Stimulated activated naive CD4-positive, alpha-beta T cell (primary cell): ENCODE measurements around the gene TSHZ2.
A peak's percentile ranks its signal among the peaks of the same experiment; 100 is the strongest.

ENCODE experiments used
- DNase-seq, 6 experiments: peaks; one replicate each; lab custom pipeline; 2025; lab: John Stamatoyannopoulos, UW

Gene TSHZ2, protein sequence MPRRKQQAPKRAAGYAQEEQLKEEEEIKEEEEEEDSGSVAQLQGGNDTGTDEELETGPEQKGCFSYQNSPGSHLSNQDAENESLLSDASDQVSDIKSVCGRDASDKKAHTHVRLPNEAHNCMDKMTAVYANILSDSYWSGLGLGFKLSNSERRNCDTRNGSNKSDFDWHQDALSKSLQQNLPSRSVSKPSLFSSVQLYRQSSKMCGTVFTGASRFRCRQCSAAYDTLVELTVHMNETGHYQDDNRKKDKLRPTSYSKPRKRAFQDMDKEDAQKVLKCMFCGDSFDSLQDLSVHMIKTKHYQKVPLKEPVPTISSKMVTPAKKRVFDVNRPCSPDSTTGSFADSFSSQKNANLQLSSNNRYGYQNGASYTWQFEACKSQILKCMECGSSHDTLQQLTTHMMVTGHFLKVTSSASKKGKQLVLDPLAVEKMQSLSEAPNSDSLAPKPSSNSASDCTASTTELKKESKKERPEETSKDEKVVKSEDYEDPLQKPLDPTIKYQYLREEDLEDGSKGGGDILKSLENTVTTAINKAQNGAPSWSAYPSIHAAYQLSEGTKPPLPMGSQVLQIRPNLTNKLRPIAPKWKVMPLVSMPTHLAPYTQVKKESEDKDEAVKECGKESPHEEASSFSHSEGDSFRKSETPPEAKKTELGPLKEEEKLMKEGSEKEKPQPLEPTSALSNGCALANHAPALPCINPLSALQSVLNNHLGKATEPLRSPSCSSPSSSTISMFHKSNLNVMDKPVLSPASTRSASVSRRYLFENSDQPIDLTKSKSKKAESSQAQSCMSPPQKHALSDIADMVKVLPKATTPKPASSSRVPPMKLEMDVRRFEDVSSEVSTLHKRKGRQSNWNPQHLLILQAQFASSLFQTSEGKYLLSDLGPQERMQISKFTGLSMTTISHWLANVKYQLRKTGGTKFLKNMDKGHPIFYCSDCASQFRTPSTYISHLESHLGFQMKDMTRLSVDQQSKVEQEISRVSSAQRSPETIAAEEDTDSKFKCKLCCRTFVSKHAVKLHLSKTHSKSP (N-terminal part only)

DNA sequence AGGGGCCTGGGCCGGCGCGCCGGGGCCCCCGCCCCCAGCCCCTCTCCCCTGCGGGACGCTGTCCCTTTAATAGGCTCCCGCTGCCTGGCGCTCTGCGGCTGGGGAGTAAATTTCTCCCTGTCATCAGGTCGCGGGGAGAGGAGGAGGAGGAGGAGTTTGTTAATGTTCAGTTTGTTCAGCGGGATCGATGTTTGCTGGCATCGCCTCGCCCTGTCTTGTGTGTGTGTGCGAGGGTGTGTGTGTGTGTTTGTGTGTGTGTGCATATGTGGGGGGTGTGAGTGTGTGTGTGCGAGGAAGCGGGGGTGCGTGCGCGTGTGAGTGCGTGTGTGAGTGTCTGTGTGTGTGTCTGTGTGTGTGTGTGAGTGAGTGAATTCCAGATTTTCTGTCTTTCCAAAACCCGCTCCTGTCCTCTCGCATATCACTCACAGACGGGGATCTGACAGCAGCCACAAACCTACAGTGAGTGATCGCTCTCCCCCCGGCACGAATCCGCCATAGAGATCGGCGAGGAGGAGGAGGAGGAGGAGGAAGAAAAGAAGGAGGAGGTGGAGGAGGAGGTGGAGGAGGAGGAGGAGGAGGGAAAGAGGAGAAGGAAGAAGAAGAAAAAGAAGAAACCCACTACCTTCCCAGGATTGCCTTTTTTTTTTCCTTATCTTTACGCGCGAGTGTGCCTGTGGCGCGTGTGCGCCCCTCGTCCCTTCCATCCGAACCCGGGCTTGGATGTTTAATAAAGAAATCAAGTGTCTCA is at the start of gene TSHZ2:
TSS of gene TSHZ2 (plus strand) at position 169 of the 748 bp plus-strand sequence. CDS start 936 bp downstream, outside the sequence.
- DNase-seq: peak; percentile 24 to 62 (median 49)

DNA sequence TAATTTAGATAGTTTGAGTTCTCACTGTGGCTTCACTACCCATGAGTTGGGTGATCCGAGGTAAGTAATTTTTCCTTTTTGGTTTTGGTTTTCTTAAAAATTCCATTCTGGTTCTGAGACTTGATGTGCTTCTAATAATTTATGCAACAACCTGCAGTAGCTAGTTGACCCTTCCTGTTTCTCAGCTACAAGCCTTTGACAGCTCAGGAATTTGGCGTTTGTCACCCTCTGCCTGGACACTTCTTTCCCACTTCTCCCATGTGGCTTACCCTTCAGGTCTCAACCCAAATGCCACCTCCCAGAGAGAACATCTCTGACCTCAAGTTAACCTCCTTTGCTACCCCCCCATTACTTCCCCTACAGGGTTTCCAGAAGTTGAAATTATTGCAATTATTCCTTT is 49.7 kb upstream of the TSHZ2 start:
- DNase-seq: no peak

DNA sequence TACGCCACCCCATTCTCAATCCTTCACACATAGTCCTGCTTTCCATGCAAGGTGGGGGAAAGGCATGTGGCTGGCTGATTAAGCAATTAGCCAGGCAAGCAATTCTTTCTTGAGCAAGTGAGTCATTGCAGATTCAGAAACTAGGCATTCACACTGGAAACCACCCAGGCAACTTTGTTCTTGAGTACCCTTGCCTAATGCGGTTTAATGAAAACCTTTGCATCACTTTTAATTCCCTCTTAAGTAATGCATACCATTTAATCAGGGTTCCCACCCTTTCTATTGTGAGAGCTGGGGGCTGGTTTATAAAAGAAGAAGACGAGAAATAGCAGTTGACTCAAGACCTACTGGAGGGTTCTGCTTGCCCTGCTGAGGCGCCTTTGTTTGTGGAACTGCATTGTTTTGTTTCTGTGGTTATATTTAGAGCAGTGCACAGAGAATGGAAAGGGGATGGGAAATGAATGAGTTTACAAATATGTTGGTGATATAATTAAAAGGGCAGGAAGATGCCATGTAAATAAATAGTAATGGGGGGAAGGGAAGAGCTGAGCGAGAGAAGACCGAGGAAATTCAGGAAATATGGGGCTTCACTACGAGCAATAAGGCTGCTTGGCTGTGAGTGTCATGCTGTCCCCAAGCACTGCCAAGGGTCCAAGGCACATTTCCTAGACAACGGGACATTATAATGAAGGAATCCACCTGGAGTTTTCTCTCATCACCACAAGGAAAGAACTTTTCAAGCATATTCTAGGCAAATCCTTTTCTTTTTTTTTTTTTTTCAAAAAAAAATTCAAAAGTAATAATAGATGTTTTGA is 48.8 kb upstream of the TSHZ2 start:
- no peak for DNase-seq

DNA sequence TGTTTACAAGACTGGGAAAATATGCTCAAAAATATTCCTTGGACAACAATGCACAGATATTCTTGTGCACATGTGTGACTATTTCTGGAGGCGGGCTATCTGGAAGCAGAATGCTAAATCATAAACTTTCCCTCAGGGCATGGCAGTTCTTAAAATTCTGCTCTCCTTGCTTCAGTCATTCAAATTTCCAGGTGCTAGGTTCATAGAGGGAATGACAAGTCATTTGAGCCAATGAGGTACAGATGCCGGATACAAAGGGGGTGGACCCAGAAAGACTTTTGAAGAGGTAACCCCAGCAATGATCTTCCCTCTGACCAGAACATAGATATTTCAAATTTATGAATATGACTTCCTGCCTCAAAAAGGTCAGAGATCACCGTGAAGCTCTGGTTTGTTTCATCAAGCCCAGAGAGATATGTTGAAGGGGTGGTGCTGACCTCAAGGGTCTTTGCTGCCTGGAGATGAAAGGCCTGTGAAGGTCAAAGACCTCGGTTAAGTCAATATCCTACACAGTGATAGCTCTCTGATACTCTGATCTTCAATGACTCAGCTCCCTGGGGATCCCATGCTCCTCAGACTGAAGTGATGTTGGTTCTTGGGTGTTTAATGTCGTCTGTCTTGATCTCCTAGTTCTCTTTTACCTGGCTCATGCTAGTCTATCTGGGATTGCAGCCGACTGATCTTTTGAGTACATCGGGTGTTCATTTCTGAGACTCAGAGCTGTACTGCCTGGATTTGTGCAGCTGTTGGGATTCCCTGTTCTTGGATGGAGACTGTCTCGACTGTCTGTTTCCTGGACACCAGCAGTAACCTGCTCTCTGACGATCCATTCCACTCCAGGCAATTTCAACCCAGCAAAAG is 47.5 kb upstream of the TSHZ2 start:
- DNase-seq: no peak

DNA sequence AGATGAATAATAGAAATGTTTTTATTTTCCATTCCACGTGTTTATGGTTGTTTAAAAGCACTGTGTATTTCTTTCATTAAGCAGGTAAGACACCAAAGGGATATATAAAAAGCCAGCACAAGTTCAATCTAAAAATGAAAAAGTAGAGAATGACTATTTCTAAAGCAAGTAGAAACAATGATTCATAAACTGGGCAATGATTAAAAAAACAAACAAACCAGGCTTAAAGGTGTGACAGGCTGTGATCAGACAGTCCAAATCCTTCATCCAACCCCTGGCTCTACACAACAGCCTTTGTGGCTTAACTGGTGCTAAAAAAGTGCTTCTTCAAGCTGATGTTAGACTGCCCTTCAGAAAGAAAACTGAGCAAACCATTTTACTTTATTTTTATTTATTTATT is 45.7 kb upstream of the TSHZ2 start:
- no peak for DNase-seq

DNA sequence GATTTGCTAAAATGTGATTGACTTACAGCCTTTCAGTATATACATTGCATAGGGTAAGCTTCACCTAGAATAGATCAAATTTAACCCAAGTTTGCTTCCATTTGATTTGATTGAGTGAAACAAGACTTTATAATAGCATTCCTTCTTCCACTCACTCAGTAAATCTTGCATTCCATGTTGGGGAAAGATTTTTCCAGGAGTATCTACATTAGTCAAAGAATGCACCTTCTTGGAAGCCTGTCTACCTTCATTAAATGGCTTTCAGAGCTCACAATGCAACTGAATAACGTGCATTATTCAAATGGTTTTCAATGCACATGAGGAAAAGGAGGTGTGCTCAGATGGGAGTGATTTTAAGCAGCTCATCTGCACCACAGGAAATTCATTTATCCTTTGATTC is 38.3 kb upstream of the TSHZ2 start:
- no peak for DNase-seq

DNA sequence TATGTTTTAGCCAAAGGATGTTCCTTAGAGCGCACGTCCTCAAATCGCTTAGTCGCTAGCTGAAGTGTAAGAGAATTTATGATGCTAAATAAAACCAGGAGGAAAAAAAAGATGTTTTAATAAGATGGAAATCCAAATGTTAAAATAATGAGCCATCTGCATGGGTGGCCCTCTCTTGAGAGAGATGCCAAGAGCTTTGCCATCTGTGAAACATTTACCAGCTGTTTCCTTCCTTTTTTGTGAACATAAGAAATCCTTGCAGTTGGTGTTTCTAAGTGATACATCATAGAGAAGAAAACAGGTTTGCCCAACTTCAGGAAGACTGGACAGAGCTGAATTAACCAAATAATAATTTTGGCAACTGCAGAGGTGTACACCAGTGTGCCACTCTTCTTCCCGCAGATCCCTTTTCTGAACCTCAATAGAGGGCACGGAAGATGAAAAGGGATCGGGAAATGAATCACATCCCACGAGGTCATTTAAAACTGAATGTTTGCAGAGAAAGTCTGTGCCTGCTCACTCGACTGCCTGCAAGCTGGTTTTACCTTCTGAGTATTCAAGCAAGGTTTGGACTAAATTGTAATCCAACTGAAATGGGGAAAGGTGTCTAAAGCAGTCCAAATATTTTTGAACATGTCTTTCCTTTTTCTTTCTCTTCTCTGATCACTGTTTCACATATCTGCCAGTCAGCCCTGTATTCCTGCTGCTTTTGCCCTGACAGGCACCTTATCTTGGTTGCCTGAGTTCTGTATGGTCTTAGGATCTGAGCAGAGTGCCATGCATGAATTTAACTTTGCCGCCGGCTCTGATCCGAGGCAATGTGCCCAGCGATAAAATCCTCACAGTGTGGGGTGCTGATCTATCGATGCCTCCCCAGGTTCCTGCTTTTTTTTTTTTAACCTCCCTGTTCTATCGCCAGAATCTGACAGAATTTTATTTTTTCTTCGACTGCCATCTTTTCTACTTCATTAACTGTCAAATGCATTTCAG is 35.5 kb upstream of the TSHZ2 start:
- DNase-seq: no peak

DNA sequence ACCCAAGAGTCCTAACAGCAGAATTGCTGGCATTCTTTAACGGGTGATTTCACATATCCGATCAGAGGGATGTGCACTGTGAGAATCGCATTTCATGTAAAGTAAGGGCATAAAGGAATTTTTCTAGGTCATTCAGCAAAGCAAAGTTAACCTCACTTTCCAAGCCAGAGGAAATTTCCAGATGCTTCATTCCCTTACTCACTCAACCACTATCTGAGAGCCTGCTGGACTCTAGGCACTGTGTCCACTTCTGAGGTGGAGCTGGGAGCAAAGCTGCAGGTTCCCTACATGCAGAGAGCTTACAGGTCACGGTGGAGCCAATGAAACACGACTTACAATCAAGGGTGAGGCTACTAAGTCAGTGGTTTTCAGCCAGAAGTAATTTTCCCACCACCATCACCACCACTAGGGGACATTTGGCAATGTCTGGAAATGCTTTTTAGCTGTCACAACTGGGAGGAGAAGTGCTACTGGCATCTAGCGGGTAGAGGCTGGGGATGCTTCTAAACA is 34.5 kb upstream of the TSHZ2 start:
- no peak for DNase-seq

DNA sequence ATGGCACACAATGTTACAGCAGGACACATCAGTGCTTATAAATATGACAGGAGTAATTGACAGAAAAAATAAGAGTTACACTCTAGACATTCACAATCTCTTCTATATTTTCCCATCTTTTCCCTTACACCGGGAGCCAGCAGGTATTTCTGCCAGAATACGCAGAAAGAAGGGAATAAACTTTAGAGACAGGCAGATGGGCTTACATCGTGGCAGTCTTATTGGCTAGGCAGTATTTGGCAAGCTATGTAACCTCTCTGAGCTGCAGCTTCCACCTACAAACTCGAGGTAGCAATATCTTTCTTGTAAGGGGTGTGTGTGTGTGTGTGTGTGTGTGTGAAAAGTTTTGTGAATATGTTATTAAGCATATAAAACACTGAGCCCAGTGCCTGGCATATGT is 33.0 kb upstream of the TSHZ2 start:
- DNase-seq: no peak

DNA sequence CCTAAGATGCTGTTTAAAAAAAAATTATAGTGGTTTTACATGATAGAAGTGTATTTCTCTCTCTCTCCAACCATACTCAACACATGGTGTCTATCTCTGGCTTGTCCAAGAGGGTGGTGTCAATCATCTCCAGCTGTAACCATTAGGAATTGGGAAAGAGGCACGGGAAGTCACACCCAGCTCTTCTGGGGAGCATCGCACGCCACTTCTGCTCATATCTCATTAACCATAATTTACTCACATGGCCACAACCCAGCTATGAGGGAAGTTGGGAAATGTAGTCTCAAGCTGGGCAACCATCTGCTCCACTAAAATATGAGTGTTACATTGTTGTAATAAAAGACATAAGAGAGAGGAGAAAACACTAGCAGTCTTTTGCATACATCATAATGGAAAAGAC is 30.4 kb upstream of the TSHZ2 start:
- DNase-seq: no peak

DNA sequence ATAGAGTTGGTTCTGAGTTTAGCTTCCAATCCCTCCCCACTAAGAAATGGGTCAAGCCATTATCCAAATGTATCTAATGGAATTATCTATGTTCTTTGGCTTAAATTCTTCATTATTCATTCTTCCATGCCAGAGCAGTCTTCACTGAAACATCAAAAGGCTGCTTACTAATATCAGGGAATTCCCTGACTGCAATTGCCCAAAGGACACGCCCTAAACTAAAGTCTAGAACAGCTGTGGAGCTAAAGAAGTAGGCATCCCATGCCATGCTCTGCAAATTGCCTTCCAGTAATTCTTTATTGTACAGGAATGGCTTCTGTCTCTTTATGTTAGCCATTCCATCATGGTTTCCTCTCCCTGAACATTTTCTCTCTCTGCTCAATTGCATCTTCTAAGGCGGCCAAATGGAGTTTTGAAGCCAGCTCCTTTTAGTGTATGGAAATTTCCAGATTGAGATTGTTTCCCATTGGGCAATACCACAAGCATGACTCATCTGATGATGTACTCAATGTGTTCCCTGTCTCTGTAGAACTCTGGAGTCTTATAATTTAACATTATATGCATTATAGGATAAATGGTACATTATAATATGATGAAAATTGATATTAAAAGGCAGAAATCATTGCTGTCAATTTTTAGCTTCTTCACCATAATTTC is 28.8 kb upstream of the TSHZ2 start:
- no peak for DNase-seq

DNA sequence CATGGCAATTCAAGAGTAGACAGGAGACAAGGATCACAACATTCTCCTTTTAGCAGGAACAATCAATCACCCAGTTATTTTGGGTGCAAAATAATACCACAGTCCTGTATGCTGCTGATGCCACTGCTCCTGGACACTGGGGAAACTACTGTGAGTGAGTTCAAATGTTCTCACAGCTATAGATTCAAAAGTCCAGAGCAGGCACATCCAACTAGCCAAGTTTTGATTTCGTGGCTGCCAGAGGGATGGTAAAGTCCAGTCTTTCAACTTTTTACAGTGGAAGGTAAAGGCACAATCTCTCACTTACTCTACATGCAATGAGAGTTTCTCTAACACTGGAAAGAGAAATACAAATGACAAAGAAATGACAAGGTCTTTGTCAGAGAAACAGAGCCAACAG is 26.9 kb upstream of the TSHZ2 start:
- DNase-seq: no peak

DNA sequence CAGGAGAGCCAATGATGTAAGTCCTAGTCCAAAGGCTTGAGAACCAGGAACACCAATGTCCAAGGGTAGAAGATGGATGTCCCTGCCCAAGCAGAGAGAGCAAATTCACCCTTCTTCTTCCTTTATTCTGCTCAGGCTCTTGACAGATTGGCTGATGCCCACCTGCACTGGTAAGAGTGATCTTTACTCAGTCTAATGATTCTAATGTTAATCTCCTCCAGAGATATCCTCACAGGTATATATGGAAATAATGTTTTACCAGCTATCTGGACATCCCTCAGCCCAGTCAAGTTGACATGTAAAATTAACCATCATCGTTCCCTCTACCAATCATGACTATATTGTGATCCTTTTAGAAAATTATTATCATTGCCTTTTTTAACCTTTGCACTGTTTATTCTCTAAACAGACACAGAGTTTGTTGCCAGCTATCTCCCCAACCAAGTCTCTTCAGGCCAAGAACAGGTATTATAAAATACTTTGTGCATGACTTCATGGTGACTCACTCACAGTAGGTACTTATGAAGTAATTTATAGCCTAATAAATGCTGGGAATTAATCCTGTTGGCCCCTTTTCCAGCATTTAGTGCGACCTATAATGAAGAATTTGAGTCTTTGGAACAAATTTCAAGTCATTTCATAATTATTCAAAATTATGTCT is 26.2 kb upstream of the TSHZ2 start:
- DNase-seq: no peak

DNA sequence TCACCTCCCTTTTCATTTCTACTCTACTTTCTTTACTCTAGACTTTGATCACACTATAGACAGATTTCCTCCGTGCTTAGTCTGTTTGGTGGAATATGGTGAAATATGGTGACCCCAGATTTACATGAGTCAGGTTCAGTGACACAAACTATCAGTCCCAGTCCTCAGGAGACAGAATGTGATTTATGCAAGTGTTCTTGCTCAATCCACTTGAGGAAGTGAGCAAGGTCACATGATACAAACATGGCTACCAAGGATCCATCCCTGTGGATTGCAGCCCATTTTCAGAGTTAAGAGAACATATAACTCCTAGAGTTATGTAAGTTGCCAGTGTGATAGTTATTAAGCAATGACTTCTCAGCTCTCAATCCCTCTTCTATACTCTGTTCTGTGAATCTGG is 23.7 kb upstream of the TSHZ2 start:
- no peak for DNase-seq

DNA sequence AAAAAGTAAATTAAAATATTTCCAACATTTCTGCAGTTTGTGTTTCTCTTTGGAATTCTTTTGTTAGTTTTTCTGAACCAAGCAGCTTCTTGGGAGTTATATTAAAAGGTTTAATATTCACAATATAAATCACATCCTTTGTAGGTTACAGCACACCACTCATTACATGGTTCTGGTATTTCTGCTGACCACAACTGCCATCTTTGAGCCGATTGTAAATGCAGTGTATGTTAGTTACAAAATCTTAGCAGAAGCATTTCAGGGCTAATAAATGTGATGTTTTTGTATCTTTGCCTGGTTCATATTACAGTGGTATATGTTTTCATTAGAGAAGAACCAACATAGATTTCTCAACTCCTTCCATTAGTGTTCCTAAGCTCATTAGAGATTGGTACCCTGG is 19.1 kb upstream of the TSHZ2 start:
- no peak for DNase-seq

DNA sequence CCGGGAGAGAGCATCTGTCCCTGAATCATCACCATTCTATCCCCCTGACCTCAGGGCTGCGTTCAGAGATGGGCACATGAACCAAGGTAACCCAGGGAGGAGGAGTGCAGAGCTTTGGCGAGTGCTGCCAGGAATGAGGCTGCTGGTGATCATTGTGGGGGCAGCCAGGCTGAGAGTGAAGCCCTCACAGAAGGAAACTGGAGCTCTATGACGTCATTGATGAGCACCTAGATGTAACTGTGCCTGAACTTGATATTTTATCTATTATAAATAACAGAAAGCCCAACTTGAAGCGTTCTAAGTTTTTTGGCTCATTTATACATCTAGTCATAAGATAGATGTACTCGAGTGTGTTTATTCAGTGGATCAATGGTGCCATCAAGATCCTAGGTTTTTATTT is 17.3 kb upstream of the TSHZ2 start:
- DNase-seq: no peak

DNA sequence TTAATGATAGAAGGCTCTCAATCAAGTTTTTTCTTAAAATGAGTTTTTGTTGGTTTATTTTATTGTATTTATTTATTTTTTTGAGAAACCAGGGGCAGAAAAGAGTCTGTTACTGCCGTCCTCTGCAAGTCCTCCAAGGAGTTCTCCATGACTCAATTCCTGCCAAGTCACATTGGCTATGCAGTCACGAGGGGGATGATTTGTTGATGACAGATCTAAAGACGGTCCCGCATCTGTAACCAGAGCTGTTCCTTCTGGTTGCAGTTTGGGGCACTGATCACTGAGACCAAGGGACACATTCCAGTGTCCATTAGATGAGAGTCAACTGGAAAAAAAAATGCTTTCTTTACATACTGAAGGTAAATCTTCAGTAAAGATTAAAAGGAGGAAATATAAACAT is 13.9 kb upstream of the TSHZ2 start:
- no peak for DNase-seq

DNA sequence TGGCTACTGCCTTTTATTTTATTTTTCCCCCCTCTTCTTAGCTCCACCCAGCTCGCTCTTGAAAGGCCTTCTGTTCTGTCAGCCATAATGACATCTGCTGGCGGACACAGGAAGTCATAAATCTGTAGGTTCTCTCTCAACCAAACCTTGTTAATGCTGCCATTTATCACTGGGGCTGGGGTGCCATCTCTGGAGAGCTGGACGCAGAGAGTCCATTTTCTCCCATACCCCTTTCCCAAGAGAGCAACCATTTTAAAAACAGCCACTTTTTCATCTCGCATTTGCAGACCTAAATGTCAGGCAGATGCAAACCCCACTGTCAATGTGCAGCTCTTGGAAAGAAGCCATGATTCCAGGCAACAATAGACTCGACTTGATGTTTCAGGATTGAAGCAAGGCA is 13.0 kb upstream of the TSHZ2 start:
- DNase-seq: no peak
